IMR-90 (cell line): Measurements from ENCODE around the gene CDX1. TPM values are rescaled to one million over a fixed set of nuclear protein-coding genes. Genes with fewer than 3 reads are reported as not detected.

Experiments
- ATAC-seq: fragments of 200-7000 bp; cut with Tn5 transposase; 2 replicates; pipeline ENCODE4 v1.9.1; 2020; ENCODE audit warnings: low read depth, mild to moderate bottlenecking, moderate library complexity
- BruUV-seq: library from RNA; stranded (reverse); fragments of 400-500 nt; replicated peaks from 2 replicates; lab custom pipeline; 2021; lab: Mats Ljungman, UMichigan
- CTCF ChIA-PET: fragments of 300-600 bp; formaldehyde crosslinking; extraction: SDS; loops from one replicate; lab custom pipeline; 2021; ENCODE audit warnings: antibody characterized with exemption; lab: Yijun Ruan, JAX
- POLR2A ChIA-PET: fragments of 300-600 bp; sonication (Branson Sonifier 250); formaldehyde crosslinking; loops from one replicate; lab custom pipeline; 2022; ENCODE audit warnings: antibody characterized with exemption; ENCODE audit not compliant: unreplicated experiment; lab: Charles Lee
- DNase-seq: peaks from one replicate; pipeline ENCODE4 v3.0.0; 2013
- H2AFZ ChIP-seq: replicated peaks from 2 replicates; pipeline ENCODE3; 2013; ENCODE audit warnings: low read length, mild to moderate bottlenecking; ENCODE audit not compliant: poor library complexity
- H2AK5ac ChIP-seq: 2 replicates; pipeline ENCODE4 v1.6.1; 2013; ENCODE audit warnings: low read depth, low read length, inconsistent platforms
- H2AK9ac ChIP-seq: replicated peaks from 2 replicates; pipeline ENCODE3; 2013; ENCODE audit warnings: mild to moderate bottlenecking, low read depth, low read length, moderate library complexity; ENCODE audit not compliant: poor library complexity
- H2BK120ac ChIP-seq: 2 replicates; pipeline ENCODE4 v1.6.1; 2013; ENCODE audit warnings: low read depth, low read length, inconsistent platforms
- H2BK15ac ChIP-seq: 3 replicates; pipeline ENCODE4 v1.6.1; 2013; ENCODE audit warnings: low read depth, low read length, inconsistent platforms
- H2BK20ac ChIP-seq: 2 replicates; pipeline ENCODE4 v1.6.1; 2013; ENCODE audit warnings: low read depth, mild to moderate bottlenecking, inconsistent platforms, low read length, moderate library complexity
- H2BK5ac ChIP-seq: 2 replicates; pipeline ENCODE4 v1.6.1; 2013; ENCODE audit warnings: mild to moderate bottlenecking, low read depth, low read length, inconsistent platforms; ENCODE audit not compliant: poor library complexity, severe bottlenecking
- H3K14ac ChIP-seq: replicated peaks from 2 replicates; pipeline ENCODE4 v1.6.1; 2013; ENCODE audit warnings: low read depth, low read length, inconsistent platforms
- H3K18ac ChIP-seq: 2 replicates; pipeline ENCODE4 v1.6.1; 2013; ENCODE audit warnings: low read depth, low read length, control low read depth
- H3K23ac ChIP-seq: 2 replicates; pipeline ENCODE4 v1.6.1; 2013; ENCODE audit warnings: low read depth, low read length, inconsistent platforms
- H3K27ac ChIP-seq: 2 replicates; pipeline ENCODE4 v1.5.1; 2013; ENCODE audit warnings: mild to moderate bottlenecking, control low read depth, low read length; ENCODE audit not compliant: insufficient read depth
- H3K27me3 ChIP-seq: 2 replicates; pipeline ENCODE4 v1.6.1; 2013; ENCODE audit warnings: low read length; ENCODE audit not compliant: control insufficient read depth, insufficient read depth
- H3K36me3 ChIP-seq: 2 replicates; pipeline ENCODE4 v1.6.1; 2013; ENCODE audit warnings: low read length, mixed read lengths; ENCODE audit not compliant: control insufficient read depth, insufficient read depth
- H3K4ac ChIP-seq: 2 replicates; pipeline ENCODE4 v1.6.1; 2013; ENCODE audit warnings: low read depth, low read length, inconsistent platforms
- H3K4me1 ChIP-seq: 2 replicates; pipeline ENCODE4 v1.6.1; 2013; ENCODE audit warnings: low read length, mixed read lengths; ENCODE audit not compliant: control insufficient read depth, insufficient read depth
- H3K4me2 ChIP-seq: 2 replicates; pipeline ENCODE4 v1.6.1; 2013; ENCODE audit warnings: low read depth, mild to moderate bottlenecking, control low read depth, low read length, moderate library complexity
- H3K4me3 ChIP-seq: 2 replicates; pipeline ENCODE4 v1.5.1; 2013; ENCODE audit warnings: low read depth, mild to moderate bottlenecking, control low read depth, low read length, moderate library complexity; ENCODE audit not compliant: insufficient read depth
- H3K56ac ChIP-seq: 2 replicates; pipeline ENCODE4 v1.6.1; 2013; ENCODE audit warnings: low read length, inconsistent platforms; ENCODE audit not compliant: insufficient read depth; ENCODE audit errors: extremely low read depth
- H3K79me1 ChIP-seq, 2 experiments: 2 replicates each; pipeline ENCODE4 v1.6.1; 2013; ENCODE audit warnings: low read length in 2 of 2, inconsistent platforms in 1 of 2, low read depth in 1 of 2
- H3K9ac ChIP-seq: 2 replicates; pipeline ENCODE4 v1.6.1; 2013; ENCODE audit warnings: low read depth, low read length, control low read depth
- H3K9me1 ChIP-seq: 2 replicates; pipeline ENCODE4 v1.6.1; 2013; ENCODE audit warnings: low read length, inconsistent platforms; ENCODE audit not compliant: insufficient read depth
- H3K9me3 ChIP-seq: 2 replicates; pipeline ENCODE4 v1.6.1; 2013; ENCODE audit warnings: low read length; ENCODE audit not compliant: control insufficient read depth, insufficient read depth
- H4K20me1 ChIP-seq: 2 replicates; pipeline ENCODE4 v1.6.1; 2013; ENCODE audit warnings: low read length, inconsistent platforms; ENCODE audit not compliant: insufficient read depth
- H4K5ac ChIP-seq: 2 replicates; pipeline ENCODE4 v1.6.1; 2013; ENCODE audit warnings: mild to moderate bottlenecking, low read depth, low read length, control low read depth
- H4K8ac ChIP-seq, 2 experiments: 2 replicates each; pipeline ENCODE4 v1.6.1; 2013; ENCODE audit warnings: low read depth in 2 of 2, low read length in 2 of 2, control low read depth in 1 of 2, inconsistent platforms in 1 of 2
- H4K91ac ChIP-seq: 2 replicates; pipeline ENCODE4 v1.6.1; 2013; ENCODE audit warnings: low read depth, low read length, inconsistent platforms; ENCODE audit not compliant: insufficient read depth
- BHLHE40 ChIP-seq: fragments of 150-350 bp; IDR thresholded peaks from 2 replicates; pipeline ENCODE4 v1.6.1; 2016; ENCODE audit warnings: mild to moderate bottlenecking, low read depth, low read length
- MAZ ChIP-seq: IDR thresholded peaks from 2 replicates; pipeline ENCODE4 v1.6.1; 2012; ENCODE audit warnings: low read depth, mild to moderate bottlenecking, low read length, improper control_type of control experiment, moderate library complexity, borderline replicate concordance
- NFE2L2 ChIP-seq: fragments of 150-350 bp; IDR thresholded peaks from 2 replicates; pipeline ENCODE4 v1.6.1; 2016; ENCODE audit warnings: low read depth, mild to moderate bottlenecking, low read length
- SMC3 ChIP-seq: fragments of 150-350 bp; IDR thresholded peaks from 2 replicates; pipeline ENCODE4 v1.6.1; 2016; ENCODE audit warnings: low read depth, mild to moderate bottlenecking, antibody characterized with exemption, low read length, moderate library complexity
- WGBS, 2 experiments: methylation state at CpG; one replicate each; pipeline versions ENCODE4 v1.1.5 to v1.1.7; 2013; ENCODE audit warnings: missing lambda C conversion rate in 2 of 2; ENCODE audit not compliant: insufficient read length in 1 of 2; ENCODE audit errors: extremely low coverage in 2 of 2; 5-methylcytosine and 5-hydroxymethylcytosine counted together
- dilution Hi-C: fragments of 300-500 bp; cut with HindIII; formaldehyde crosslinking; loops from one replicate; pipeline ENCODE4 v1.14.3; 2018; ENCODE audit warnings: low sequenced_read_pairs; ENCODE audit not compliant: unreplicated experiment
- in situ Hi-C: fragments of 300-500 bp; cut with MboI; formaldehyde crosslinking; loops from 3 replicates; pipeline ENCODE4 v1.14.3; 2019; ENCODE audit warnings: low sequenced_read_pairs, inconsistent platforms, mixed read lengths
- intact Hi-C: fragments of 100-400 bp; cut with micrococcal nuclease; formaldehyde crosslinking; loops from 2 replicates; pipeline ENCODE4 v1.10.0; 2022
- polyA plus RNA-seq, 3 experiments: library from polyadenylated mRNA; depleted of rRNA; stranded (reverse); fragments of >200 nt; gene quantifications; 2 replicates each; pipeline ENCODE4 v1.2.3, GENCODE V29; 2012; ENCODE audit warnings: low replicate concordance in 1 of 3
- total RNA-seq: library from RNA; depleted of rRNA; stranded (reverse); fragments of >200 nt; gene quantifications from 2 replicates; pipeline ENCODE4 v1.2.3, GENCODE V29; 2012
- TF ChIP-seq, protein P1 (sequence below): fragments of 150-350 bp; IDR thresholded peaks from 2 replicates; pipeline ENCODE4 v1.6.1; 2016; ENCODE audit warnings: low read depth, mild to moderate bottlenecking, low read length, moderate library complexity, borderline replicate concordance

The CDX1 gene
- total and polyA plus RNA-seq, 2 of the 4 experiments (the other 2 are of a cell fraction), result 0.18 to 0.24 TPM

DNA sequence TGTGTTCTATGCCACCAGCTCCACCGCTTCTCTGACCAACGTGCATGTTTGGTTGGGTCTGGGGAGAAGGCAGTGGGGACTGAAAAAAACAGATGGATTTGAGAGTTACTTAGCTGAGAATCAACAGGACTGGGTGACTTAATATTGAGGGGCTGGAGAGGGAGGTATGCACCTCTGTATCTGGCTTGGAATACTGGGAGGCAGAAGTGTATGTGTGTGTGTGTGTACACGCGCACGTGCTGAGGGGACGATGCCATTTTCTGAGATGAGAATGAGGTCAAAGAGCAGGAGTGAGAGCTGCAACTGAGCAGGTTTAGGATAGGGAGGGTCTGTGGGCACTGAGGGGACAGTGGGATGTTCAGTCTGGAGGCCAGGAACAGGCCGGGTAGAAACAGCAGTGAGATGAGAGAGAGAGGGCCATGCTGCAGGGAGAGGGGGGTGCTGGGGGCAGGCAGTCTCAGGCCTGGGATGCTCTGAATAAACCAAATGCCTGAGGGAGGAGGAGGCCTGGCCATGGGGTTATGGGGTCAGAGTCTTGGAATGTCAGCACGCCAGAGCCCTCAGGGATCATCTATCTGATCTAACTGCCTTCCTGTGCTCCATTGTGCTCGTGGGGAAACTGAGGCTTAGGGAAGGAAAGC is 24.9 kb upstream of the CDX1 start:
- Histone ChIP-seq H3K9ac (peak overlapping the region; percentile 92), H3K9me3 (no peaks in the 10 kb centered on the region), H3K14ac (peak overlapping the region; percentile 99), H3K4ac (peak overlapping the region; percentile 100), H3K27me3 (no peaks in the 10 kb centered on the region), H3K9me1 (peaks cover 24% of the 10 kb centered on the region), H4K20me1 (peaks cover 3% of the 10 kb centered on the region; the same call in 1 of the 2 replicates), H2BK5ac (peak overlapping the region; percentile 98), H2BK20ac (peak overlapping the region; percentile 100), H4K8ac (peak overlapping the region; percentile 100), H2BK15ac (peak overlapping the region; percentile 94), H2BK120ac (peak overlapping the region; percentile 100), H4K5ac (peak overlapping the region; percentile 96), H2AK9ac (peak overlapping the region; percentile 97), H2AFZ (peak overlapping the region; percentile 48), H3K4me1 (peaks cover 70% of the 10 kb centered on the region), H3K18ac (peak overlapping the region; percentile 98), H3K36me3 (peaks cover 15% of the 10 kb centered on the region; the same call in 1 of the 2 replicates), H3K27ac (peak overlapping the region; percentile 98), H3K56ac (peak overlapping the region; percentile 97), H3K4me3 (no peak overlapping the region), H3K23ac (peak overlapping the region; percentile 100), H2AK5ac (peak overlapping the region; percentile 100), H4K91ac (peak overlapping the region; percentile 100), H3K79me1 (peaks cover 31 to 79% of the 10 kb centered on the region in 2 experiments), H3K4me2 (peak overlapping the region; percentile 45)
- ATAC-seq, result peak; percentile 42
- BruUV-seq, result no TSS peak
- WGBS, 2 experiments, result 43% methylated on average over 3 of the region's 9 CpGs; no CpG with 5 or more reads in 1 of the 2 experiments
- CTCF ChIA-PET, result no interaction called here
- intact Hi-C loops, result no loop called here
- POLR2A ChIA-PET, result no interaction called here
- dilution Hi-C loops, result no loop called here
- DNase-seq, result peak; percentile 93
- TF ChIP-seq SMC3 (0 out of 2 replicates have a peak, but pooled peaks have one; percentile 16), MAZ (peak; percentile 76; the same call in 1 of the 2 replicates), BHLHE40 (peak; percentile 62; the same call in 1 of the 2 replicates), NFE2L2 (peak; percentile 29; the same call in 1 of the 2 replicates)
- TF ChIP-seq, protein P1, sequence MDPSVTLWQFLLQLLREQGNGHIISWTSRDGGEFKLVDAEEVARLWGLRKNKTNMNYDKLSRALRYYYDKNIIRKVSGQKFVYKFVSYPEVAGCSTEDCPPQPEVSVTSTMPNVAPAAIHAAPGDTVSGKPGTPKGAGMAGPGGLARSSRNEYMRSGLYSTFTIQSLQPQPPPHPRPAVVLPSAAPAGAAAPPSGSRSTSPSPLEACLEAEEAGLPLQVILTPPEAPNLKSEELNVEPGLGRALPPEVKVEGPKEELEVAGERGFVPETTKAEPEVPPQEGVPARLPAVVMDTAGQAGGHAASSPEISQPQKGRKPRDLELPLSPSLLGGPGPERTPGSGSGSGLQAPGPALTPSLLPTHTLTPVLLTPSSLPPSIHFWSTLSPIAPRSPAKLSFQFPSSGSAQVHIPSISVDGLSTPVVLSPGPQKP, result no peak
- in situ Hi-C loops, result no loop called here
